Epidermal melanocyte (primary cell): ENCODE results near the gene FAHD2A.
"Not testable (repeated sequence)": the region's sequence is repeated elsewhere in the genome, so short reads cannot be mapped to it uniquely, and the experiment has no call there.

ENCODE experiments used
- DNase-seq: peaks from one replicate; pipeline ENCODE4 v3.0.0; 2011; ENCODE audit warnings: low spot score; ENCODE audit not compliant: insufficient read length

FAHD2A gene

DNA sequence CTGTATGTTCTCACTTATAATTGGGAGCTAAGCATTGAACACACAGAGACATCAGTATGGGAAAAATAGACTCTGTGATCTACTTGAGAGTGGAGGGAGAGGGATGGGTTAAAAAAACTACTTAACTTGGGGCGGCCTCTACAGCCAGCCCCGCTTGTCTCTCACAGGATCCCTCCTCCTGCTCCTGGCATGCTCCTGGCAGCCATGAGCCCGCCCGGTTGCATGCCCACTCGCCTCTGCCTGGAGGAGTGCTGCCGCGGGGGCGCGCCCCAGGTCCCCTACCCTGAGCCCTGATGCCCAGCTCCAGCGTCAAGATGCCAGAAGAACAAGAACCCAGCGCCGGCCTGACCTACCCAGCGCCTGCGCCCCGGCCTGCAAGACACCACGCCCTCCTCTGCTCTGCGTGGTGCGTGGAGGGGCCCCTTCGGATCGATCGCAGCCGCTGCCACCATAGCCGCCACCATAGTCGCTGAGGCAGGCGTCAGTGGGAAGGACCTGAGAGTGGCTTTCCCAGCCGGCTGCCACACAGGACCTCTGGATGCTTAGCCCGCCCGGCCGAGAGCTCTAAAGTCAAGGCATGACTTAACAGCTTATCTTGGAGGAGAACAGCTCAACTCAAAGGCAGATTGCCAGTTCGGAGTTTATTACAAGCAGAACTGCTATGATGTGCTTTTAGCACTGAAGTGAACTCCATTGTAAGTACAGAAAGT, 32.8 kb downstream of the FAHD2A start:
- not testable (repeated sequence) for DNase-seq

DNA sequence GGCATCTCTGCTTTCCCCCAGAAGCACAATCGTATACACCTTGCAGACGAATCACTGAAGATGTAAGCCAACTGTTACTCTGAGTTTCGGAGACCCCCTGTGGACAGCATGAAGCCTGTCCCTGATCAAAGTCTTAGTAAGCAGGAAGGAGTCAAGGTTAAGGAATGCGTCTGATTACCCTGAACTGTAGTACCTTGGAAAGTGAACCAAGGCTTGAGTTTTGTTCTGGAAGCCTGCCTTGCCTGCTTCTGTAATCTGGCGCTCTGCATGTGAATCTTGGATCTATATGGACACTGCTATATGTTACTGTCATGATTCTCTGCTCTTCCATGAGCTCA, 33.3 kb downstream of the FAHD2A start:
- DNase-seq = not testable (repeated sequence)

DNA sequence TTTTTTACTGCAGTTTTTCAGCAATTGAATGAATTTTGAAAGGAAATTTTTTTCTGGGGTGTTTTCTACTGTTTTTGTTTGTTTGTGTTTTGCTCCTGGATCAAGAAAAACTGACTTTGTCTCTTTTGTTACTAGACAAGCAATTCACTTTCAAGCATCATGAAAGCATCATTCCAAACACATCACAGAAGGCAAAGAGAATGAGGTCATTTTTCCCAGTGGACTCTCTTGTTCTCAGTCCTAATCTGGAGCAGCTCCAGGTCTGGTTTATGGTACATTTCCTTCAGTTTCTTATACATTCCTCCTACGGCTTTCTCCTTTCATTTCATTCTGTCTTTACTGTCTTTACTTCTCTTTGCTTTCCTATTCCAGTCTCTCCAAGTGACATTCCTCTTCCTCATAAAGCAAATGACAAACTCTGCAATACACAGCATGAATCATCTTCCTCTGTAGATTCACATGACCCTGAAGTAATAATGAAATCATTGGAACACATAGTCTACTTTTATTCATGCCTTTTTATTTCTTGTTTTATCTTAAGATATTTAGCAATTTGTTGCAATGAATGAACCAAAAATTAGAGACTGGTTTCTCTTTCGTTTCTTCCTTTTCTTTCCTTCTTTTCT, 40.1 kb downstream of the FAHD2A start:
- not testable (repeated sequence) for DNase-seq

DNA sequence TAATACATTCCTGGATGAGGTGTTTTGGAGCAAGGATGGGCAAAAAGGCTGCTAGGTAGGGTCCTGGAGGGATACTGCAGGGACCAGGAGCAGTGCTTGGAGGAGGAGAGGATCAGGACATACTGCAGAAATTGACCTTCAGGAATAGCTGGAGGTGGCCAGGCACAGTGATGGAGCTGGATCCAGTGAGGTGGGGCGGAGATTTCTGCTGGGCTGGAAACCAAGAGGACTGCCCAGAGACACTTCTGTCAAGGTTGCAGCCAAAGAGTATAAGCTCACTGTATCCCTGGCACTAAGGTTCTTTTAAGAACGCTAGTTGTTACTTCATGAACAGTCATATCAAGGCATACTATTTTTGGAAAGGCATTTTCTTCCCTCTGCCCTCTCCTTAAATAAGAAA, 42.8 kb downstream of the FAHD2A start:
- DNase-seq = not testable (repeated sequence)

DNA sequence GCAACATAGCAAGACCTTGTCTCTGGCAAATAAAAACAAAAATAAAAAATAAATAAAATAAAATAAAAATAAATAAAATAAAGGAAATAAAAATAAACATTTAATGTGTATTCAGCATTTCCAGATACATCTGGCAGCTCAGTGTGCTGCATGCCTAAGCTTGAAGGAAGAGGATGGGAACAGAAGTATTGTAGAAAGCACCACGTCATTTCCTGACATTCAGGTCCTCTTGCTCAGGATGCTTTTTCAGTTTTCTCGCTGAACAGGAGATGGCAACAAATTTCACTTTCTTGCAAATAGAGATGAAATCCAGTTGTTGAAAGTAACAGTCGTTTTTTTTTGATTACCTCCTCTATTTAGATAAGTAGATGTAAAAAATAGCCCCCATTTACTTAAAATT, 60.8 kb downstream of the FAHD2A start:
- not testable (repeated sequence) for DNase-seq
